Measurements from ENCODE around the gene GPATCH4.

The GPATCH4 gene

GRCh38 chr1:156549390-156549789 lies 51.9 kb downstream of the GPATCH4 start:
- H3K4me3 ChIP-seq: no peak overlapping the region
- no peak overlapping the region for H3K27ac ChIP-seq
- no peak for TF ChIP-seq CTCF (IDR thresholded peaks at IDR 0.05)
- no peak for DNase-seq (ENCODE audit: low spot score)

- no peak for TF ChIP-seq CTCF (IDR thresholded peaks at IDR 0.05)
- DNase-seq (ENCODE audit: low spot score): no peak
- H3K4me3 ChIP-seq: no peak overlapping the region
- no peak overlapping the region for H3K27ac ChIP-seq
Measured at GRCh38 chr1:156547982-156548381, 53.3 kb downstream of the GPATCH4 start.

GRCh38 chr1:156547434-156547833 lies 53.8 kb downstream of the GPATCH4 start:
- H3K4me3 ChIP-seq: no peak overlapping the region
- no peak overlapping the region for H3K27ac ChIP-seq
- no peak for DNase-seq (ENCODE audit: low spot score)
- TF ChIP-seq CTCF (IDR thresholded peaks at IDR 0.05): no peak

GRCh38 chr1:156546267-156546666 lies 55.0 kb downstream of the GPATCH4 start:
- no peak for TF ChIP-seq CTCF (IDR thresholded peaks at IDR 0.05)
- no peak for DNase-seq (ENCODE audit: low spot score)

GRCh38 chr1:156544592-156545102 lies 56.6 kb downstream of the GPATCH4 start:
- Histone ChIP-seq H3K27ac (no peak overlapping the region), H3K4me3 (no peak overlapping the region)
- TF ChIP-seq CTCF (IDR thresholded peaks at IDR 0.05): no peak
- no peak for DNase-seq (ENCODE audit: low spot score)

More at GRCh38 chr1:156546267-156546666, 55.0 kb downstream of the GPATCH4 start:
- Histone ChIP-seq H3K4me3 (no peak overlapping the region), H3K27ac (no peak overlapping the region)
